NCI-H146 (cell line): ENCODE measurements around the gene ZNF775.
A peak's percentile ranks its signal among the peaks of the same experiment; 100 is the strongest.

Source experiments
- DNase-seq: peaks from one replicate; lab custom pipeline; 2025; lab: John Stamatoyannopoulos, UW

Gene ZNF775

GRCh38 chr7:150412518-150413488 is 33.7 kb downstream of the ZNF775 start:
- DNase-seq: no peak

GRCh38 chr7:150413640-150414081 is 34.5 kb downstream of the ZNF775 start:
- DNase-seq: no peak

- no peak for DNase-seq
Observed at GRCh38 chr7:150415161-150416153, 36.3 kb downstream of the ZNF775 start.

- no peak for DNase-seq
Observed at GRCh38 chr7:150417239-150417638, 38.1 kb downstream of the ZNF775 start.

GRCh38 chr7:150417863-150418262 is 38.7 kb downstream of the ZNF775 start:
- no peak for DNase-seq

GRCh38 chr7:150420242-150420641 is 41.1 kb downstream of the ZNF775 start:
- no peak for DNase-seq

- peak; percentile 76 for DNase-seq
Observed at GRCh38 chr7:150420987-150421674, 42.0 kb downstream of the ZNF775 start.

- no peak for DNase-seq
Observed at GRCh38 chr7:150421831-150422230, 42.7 kb downstream of the ZNF775 start.

- DNase-seq: no peak
Observed at GRCh38 chr7:150425670-150426069, 46.5 kb downstream of the ZNF775 start.

- DNase-seq: peak; percentile 92
Observed at GRCh38 chr7:150428671-150429451, 49.7 kb downstream of the ZNF775 start.

- no peak for DNase-seq
Observed at GRCh38 chr7:150429699-150430098, 50.6 kb downstream of the ZNF775 start.

- no peak for DNase-seq
Observed at GRCh38 chr7:150430465-150431085, 51.4 kb downstream of the ZNF775 start.

GRCh38 chr7:150431839-150432658 is 52.9 kb downstream of the ZNF775 start:
- DNase-seq: no peak

- DNase-seq: no peak
Observed at GRCh38 chr7:150432915-150433892, 54.1 kb downstream of the ZNF775 start.

GRCh38 chr7:150434240-150434639 is 55.1 kb downstream of the ZNF775 start:
- no peak for DNase-seq

GRCh38 chr7:150435047-150435389 is 55.9 kb downstream of the ZNF775 start:
- no peak for DNase-seq

- DNase-seq: no peak
Observed at GRCh38 chr7:150435390-150436073, 56.4 kb downstream of the ZNF775 start.

GRCh38 chr7:150439967-150440366 is 60.8 kb downstream of the ZNF775 start:
- DNase-seq: no peak
